Neural progenitor cell (in vitro differentiated cells): ENCODE measurements around the gene NAPEPLD. TPM values are rescaled to one million over a fixed set of nuclear protein-coding genes. Genes with fewer than 3 reads are reported as not detected.
A peak's percentile ranks its signal among the peaks of the same experiment; 100 is the strongest.

Experiments used
- DNase-seq: peaks from one replicate; pipeline ENCODE4 v3.0.0-alpha.2; 2016; ENCODE audit warnings: low spot score
- H2AFZ ChIP-seq: fragments of 200-600 bp; sonication (generic); replicated peaks from 2 replicates; pipeline ENCODE4 v1.6.1; 2016; ENCODE audit warnings: antibody characterized with exemption
- H3F3A ChIP-seq: fragments of 200-600 bp; sonication (generic); 2 replicates; pipeline ENCODE4 v1.6.1; 2016; ENCODE audit warnings: antibody characterized with exemption, low read depth
- H3K27ac ChIP-seq: fragments of 200-600 bp; sonication (generic); 2 replicates; pipeline ENCODE4 v1.5.1; 2016; ENCODE audit warnings: mild to moderate bottlenecking
- H3K27me3 ChIP-seq: fragments of 200-600 bp; sonication (generic); 2 replicates; pipeline ENCODE4 v1.6.1; 2016; ENCODE audit warnings: mild to moderate bottlenecking, moderate library complexity
- H3K36me3 ChIP-seq: fragments of 200-600 bp; sonication (generic); 2 replicates; pipeline ENCODE4 v1.5.1; 2016
- H3K4me1 ChIP-seq: fragments of 200-600 bp; sonication (generic); 2 replicates; pipeline ENCODE4 v1.6.1; 2016; ENCODE audit warnings: mixed run types
- H3K4me2 ChIP-seq: fragments of 200-600 bp; sonication (generic); 2 replicates; pipeline ENCODE4 v1.6.1; 2016
- H3K4me3 ChIP-seq: fragments of 200-600 bp; sonication (generic); 2 replicates; pipeline ENCODE4 v1.5.1; 2016
- H3K79me2 ChIP-seq: fragments of 200-600 bp; sonication (generic); 2 replicates; pipeline ENCODE4 v1.6.1; 2016; ENCODE audit warnings: low read depth
- H3K9ac ChIP-seq: fragments of 200-600 bp; sonication (generic); 2 replicates; pipeline ENCODE4 v1.6.1; 2016
- H3K9me3 ChIP-seq: fragments of 200-600 bp; sonication (generic); 2 replicates; pipeline ENCODE4 v1.5.1; 2016; ENCODE audit warnings: low read depth
- H4K20me1 ChIP-seq: fragments of 200-600 bp; sonication (generic); 2 replicates; pipeline ENCODE4 v1.6.1; 2016; ENCODE audit warnings: low read depth
- H3K27ac Mint-ChIP-seq: 3 replicates; pipeline ENCODE4 v1.8.0; 2021; ENCODE audit warnings: mixed read lengths
- H3K27me3 Mint-ChIP-seq: 2 replicates; pipeline ENCODE4 v1.8.0; 2022; ENCODE audit warnings: low read depth, mild to moderate bottlenecking, inconsistent platforms, moderate library complexity, mixed read lengths; ENCODE audit not compliant: insufficient read depth
- H3K36me3 Mint-ChIP-seq: 3 replicates; pipeline ENCODE4 v1.8.0; 2021; ENCODE audit warnings: mixed read lengths
- H3K4me1 Mint-ChIP-seq: 3 replicates; pipeline ENCODE4 v1.8.0; 2021; ENCODE audit warnings: mixed read lengths
- H3K4me3 Mint-ChIP-seq: 3 replicates; pipeline ENCODE4 v1.8.0; 2021; ENCODE audit warnings: mild to moderate bottlenecking, moderate library complexity, mixed read lengths
- H3K9me3 Mint-ChIP-seq: 3 replicates; pipeline ENCODE4 v1.8.0; 2020; ENCODE audit warnings: mixed read lengths
- EZH2 ChIP-seq: fragments of 200-600 bp; sonication (generic); IDR thresholded peaks from 2 replicates; pipeline ENCODE4 v1.6.1; 2017; ENCODE audit warnings: antibody characterized with exemption, mild to moderate bottlenecking, moderate library complexity
- EZH2phosphoT487 ChIP-seq: fragments of 200-600 bp; sonication (generic); IDR thresholded peaks from 2 replicates; pipeline ENCODE4 v1.6.1; 2017; ENCODE audit warnings: antibody characterized with exemption
- total RNA-seq: library from RNA; depleted of rRNA; stranded (reverse); fragments of >200 nt; gene quantifications from 2 replicates; pipeline ENCODE4 v1.2.3, GENCODE V29; 2015; ENCODE audit warnings: low replicate concordance
- TF ChIP-seq, protein P1 (sequence below): fragments of 200-600 bp; sonication (generic); IDR thresholded peaks from 2 replicates; pipeline ENCODE4 v1.5.1; 2017; ENCODE audit warnings: antibody characterized with exemption, mild to moderate bottlenecking

NAPEPLD gene
- total RNA-seq, 1 donor from 2014 or later: 13.3 TPM

DNA sequence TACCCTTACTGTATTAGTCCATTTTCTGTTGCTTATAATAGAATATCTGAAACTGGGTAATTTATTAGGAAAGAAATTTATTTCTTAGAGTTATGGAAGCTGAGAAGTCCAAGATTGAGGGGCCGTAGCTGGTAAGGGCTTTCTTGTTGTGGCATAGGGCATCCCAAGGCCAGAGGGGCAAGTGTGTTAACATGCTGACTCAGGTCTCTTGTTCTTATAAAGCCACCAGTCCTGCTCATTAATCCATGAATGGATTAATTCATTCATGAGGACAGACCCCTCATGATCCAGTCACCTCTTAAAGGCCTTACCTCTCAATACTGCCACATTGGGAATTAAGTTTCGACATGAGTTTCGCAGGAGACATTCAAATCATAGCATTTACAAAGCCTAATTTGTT lies 71.6 kb downstream of the NAPEPLD start:
- Histone ChIP-seq H3K27me3 (no peaks in the 10 kb centered on the region), H3K9ac (no peak overlapping the region), H3K79me2 (peaks cover 73% of the 10 kb centered on the region), H3K36me3 (no peaks in the 10 kb centered on the region), H4K20me1 (peaks cover 3% of the 10 kb centered on the region), H3F3A (peaks cover 20% of the 10 kb centered on the region), H3K9me3 (no peaks in the 10 kb centered on the region), H3K4me1 (peaks cover 6% of the 10 kb centered on the region), H3K4me3 (no peak overlapping the region), H3K4me2 (no peak overlapping the region), H2AFZ (no peak overlapping the region), H3K27ac (no peak overlapping the region)
- peaks cover 20% of the 10 kb centered on the region for H3K4me1 Mint-ChIP-seq
- H3K36me3 Mint-ChIP-seq: peaks cover 4% of the 10 kb centered on the region
- H3K27ac Mint-ChIP-seq: no peak overlapping the region
- TF ChIP-seq, protein P1, sequence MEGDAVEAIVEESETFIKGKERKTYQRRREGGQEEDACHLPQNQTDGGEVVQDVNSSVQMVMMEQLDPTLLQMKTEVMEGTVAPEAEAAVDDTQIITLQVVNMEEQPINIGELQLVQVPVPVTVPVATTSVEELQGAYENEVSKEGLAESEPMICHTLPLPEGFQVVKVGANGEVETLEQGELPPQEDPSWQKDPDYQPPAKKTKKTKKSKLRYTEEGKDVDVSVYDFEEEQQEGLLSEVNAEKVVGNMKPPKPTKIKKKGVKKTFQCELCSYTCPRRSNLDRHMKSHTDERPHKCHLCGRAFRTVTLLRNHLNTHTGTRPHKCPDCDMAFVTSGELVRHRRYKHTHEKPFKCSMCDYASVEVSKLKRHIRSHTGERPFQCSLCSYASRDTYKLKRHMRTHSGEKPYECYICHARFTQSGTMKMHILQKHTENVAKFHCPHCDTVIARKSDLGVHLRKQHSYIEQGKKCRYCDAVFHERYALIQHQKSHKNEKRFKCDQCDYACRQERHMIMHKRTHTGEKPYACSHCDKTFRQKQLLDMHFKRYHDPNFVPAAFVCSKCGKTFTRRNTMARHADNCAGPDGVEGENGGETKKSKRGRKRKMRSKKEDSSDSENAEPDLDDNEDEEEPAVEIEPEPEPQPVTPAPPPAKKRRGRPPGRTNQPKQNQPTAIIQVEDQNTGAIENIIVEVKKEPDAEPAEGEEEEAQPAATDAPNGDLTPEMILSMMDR: no peak
- TF ChIP-seq EZH2phosphoT487 (no peak), EZH2 (no peak)
- no peak overlapping the region for H3K4me3 Mint-ChIP-seq
- peaks cover 7% of the 10 kb centered on the region for H3K27me3 Mint-ChIP-seq
- no peaks in the 10 kb centered on the region for H3K9me3 Mint-ChIP-seq
- no peak for DNase-seq

DNA sequence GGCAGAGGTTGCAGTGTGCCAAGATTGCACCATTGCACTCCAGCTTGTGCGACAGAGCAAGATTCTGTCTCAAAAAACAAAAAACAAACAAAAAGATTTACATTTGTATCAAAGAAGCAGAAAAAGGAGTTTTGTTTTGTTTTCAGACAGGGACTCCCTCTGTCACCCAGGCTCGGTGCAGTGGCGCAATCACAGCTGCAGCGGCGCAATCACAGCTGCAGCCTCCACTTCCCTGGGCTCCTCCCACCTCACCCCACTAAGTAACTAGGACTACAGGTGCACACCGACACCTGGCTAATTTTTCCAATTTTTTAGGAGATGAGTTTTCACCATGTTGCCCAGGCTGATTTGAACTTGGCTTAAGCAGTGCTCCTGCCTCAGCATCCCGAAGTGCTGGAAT lies 72.1 kb downstream of the NAPEPLD start:
- Mint-ChIP-seq H3K4me3 (peak overlapping the region; percentile 98), H3K9me3 (no peaks in the 10 kb centered on the region), H3K27me3 (peaks cover 7% of the 10 kb centered on the region), H3K27ac (no peak overlapping the region), H3K36me3 (peaks cover 4% of the 10 kb centered on the region), H3K4me1 (peaks cover 20% of the 10 kb centered on the region)
- peaks cover 3% of the 10 kb centered on the region for H4K20me1 ChIP-seq
- no peak overlapping the region for H3K4me3 ChIP-seq
- DNase-seq: no peak
- no peak overlapping the region for H2AFZ ChIP-seq
- TF ChIP-seq EZH2 (no peak), EZH2phosphoT487 (no peak)
- TF ChIP-seq, protein P1: no peak
- no peak overlapping the region for H3K9ac ChIP-seq
- H3K27me3 ChIP-seq: no peaks in the 10 kb centered on the region
- no peak overlapping the region for H3K4me2 ChIP-seq
- H3K9me3 ChIP-seq: no peaks in the 10 kb centered on the region
- peaks cover 67% of the 10 kb centered on the region for H3K79me2 ChIP-seq
- peaks cover 6% of the 10 kb centered on the region for H3K4me1 ChIP-seq
- H3F3A ChIP-seq: peaks cover 20% of the 10 kb centered on the region
- H3K27ac ChIP-seq: no peak overlapping the region
- H3K36me3 ChIP-seq: no peaks in the 10 kb centered on the region

DNA sequence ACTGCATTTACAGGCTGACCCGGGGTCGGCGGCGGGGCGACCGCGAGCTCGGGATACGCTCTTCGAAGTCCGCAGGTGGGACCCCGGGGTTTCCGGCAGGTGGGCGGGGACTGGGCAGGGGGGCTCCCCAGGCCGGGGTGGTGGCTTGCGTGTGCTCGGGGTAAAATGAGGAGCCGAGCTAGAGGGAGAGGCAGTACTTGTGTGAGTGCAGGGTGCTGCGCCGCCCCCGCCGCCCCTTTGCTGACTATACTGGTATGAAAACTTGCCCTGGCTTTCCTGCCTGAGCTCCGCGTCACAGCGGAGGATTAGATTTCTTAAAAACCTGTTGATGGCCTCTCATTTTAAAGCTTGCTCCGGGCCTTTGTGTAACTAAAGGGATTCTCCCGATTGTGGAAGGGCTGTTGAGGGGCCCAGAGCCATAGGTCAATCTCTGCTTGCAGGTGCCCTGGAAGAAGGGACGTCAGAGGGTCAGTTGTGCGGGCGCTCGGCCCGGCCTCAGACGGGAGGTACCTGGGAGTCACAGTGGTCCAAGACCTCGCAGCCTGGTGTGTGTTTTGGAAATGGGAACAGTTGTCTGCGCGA lies 73.5 kb downstream of the NAPEPLD start:
- Histone ChIP-seq H3F3A (peaks cover 20% of the 10 kb centered on the region), H4K20me1 (peaks cover 3% of the 10 kb centered on the region), H3K4me1 (peaks cover 6% of the 10 kb centered on the region), H3K36me3 (no peaks in the 10 kb centered on the region), H3K27me3 (no peaks in the 10 kb centered on the region), H3K9me3 (no peaks in the 10 kb centered on the region), H3K9ac (peak overlapping the region; percentile 58), H3K79me2 (peaks cover 54% of the 10 kb centered on the region), H2AFZ (peak overlapping the region; percentile 90), H3K4me3 (peak overlapping the region; percentile 80), H3K27ac (peak overlapping the region; percentile 84), H3K4me2 (peak overlapping the region; percentile 82)
- peak overlapping the region; percentile 50 for H3K27ac Mint-ChIP-seq
- H3K4me3 Mint-ChIP-seq: peak overlapping the region; percentile 98
- no peak for TF ChIP-seq EZH2
- no peak for TF ChIP-seq EZH2phosphoT487
- peak; percentile 78 for DNase-seq
- H3K9me3 Mint-ChIP-seq: peaks cover 2% of the 10 kb centered on the region
- H3K4me1 Mint-ChIP-seq: peaks cover 20% of the 10 kb centered on the region
- H3K27me3 Mint-ChIP-seq: peaks cover 7% of the 10 kb centered on the region
- peaks cover 7% of the 10 kb centered on the region for H3K36me3 Mint-ChIP-seq
